Mucosa of descending colon (tissue), 3 donors: Measurements from ENCODE around the gene AIF1. TPM values are rescaled to one million over a fixed set of nuclear protein-coding genes. Genes with fewer than 3 reads are reported as not detected.

Experiments
- ATAC-seq: fragments of 200-7000 bp; cut with Tn5 transposase; one replicate; pipeline ENCODE4 v1.9.1; 2020; ENCODE audit warnings: mild to moderate bottlenecking, moderate library complexity
- DNase-seq, 3 donors: peaks; one replicate each; pipeline ENCODE4 v3.0.0-alpha.2; 2020
- H3K36me3 ChIP-seq: fragments of 200-600 bp; one replicate; pipeline ENCODE4 v1.8.0; 2021; ENCODE audit warnings: low read depth, mild to moderate bottlenecking
- H3K4me1 ChIP-seq: fragments of 200-600 bp; one replicate; pipeline ENCODE4 v1.8.0; 2021; ENCODE audit warnings: low read depth, mild to moderate bottlenecking
- H3K4me3 ChIP-seq: fragments of 200-600 bp; one replicate; pipeline ENCODE4 v1.8.0; 2021; ENCODE audit warnings: mild to moderate bottlenecking
- H3K9me3 ChIP-seq: fragments of 200-600 bp; one replicate; pipeline ENCODE4 v1.8.0; 2021; ENCODE audit warnings: mild to moderate bottlenecking
- CTCF ChIP-seq: fragments of 200-600 bp; IDR thresholded peaks from one replicate; pipeline ENCODE4 v1.8.0; 2022; ENCODE audit warnings: antibody characterized with exemption, mild to moderate bottlenecking
- intact Hi-C, 2 donors: fragments of 100-400 bp; cut with DNase I in 1 of 2; cut with micrococcal nuclease in 1 of 2; formaldehyde crosslinking; loops; one replicate each; pipeline versions ENCODE4 v1.11.0 to v1.11.1; 2022; cut with DNase I, micrococcal nuclease
- microRNA-seq: library from miRNA; unstranded; fragments of <30 nt; microRNA quantifications from one replicate; pipeline ENCODE4, GENCODE V29; 2019
- total RNA-seq, 3 donors: library from RNA; stranded (reverse); fragmentation: NEBNext Ultra II Directional in 2 of 3; extraction: Animal tissue kit (Norgen Biotek cat#: 25700) in 2 of 3; gene quantifications; one replicate each; pipeline versions ENCODE4 v1.2.1 to v1.2.4, GENCODE V29; 2021 to 2023
- donor health status: DM: no; HTN: no; CAD: no; lungs with moderate emphysema.
- donor health status: DM: no; HTN: no; CAD: no.
- donor health status: DM: no; HTN: yes; CAD: no.

Gene AIF1
- total RNA-seq, 3 donors from 2014 or later = 6.1 to 28.4 (median 17.3) TPM

- peaks cover 5% of the 10 kb centered on the region for H3K36me3 ChIP-seq
- DNase-seq (peak in 2 of 3 donors; percentile 28 to 49), ATAC-seq (no peak)
- intact Hi-C loops = no loop called here
- H3K4me1 ChIP-seq = peaks cover 34% of the 10 kb centered on the region
- H3K9me3 ChIP-seq = no peaks in the 10 kb centered on the region
- no peak for TF ChIP-seq CTCF
- peak overlapping the region; percentile 81 for H3K4me3 ChIP-seq
Measured at GRCh38 chr6:31663961-31664789, 49.1 kb downstream of the AIF1 start.

- Histone ChIP-seq H3K4me1 (peaks cover 27% of the 10 kb centered on the region), H3K9me3 (no peaks in the 10 kb centered on the region), H3K36me3 (peaks cover 10% of the 10 kb centered on the region), H3K4me3 (peak within 1 kb of the TSS; percentile 81)
- ATAC-seq (peak; percentile 73), DNase-seq (peak; percentile 90 to 96 (median 94))
- TF ChIP-seq CTCF = no peak
- intact Hi-C loops = no loop called here
Measured at GRCh38 chr6:31664790-31665500, 49.9 kb downstream of the AIF1 start, which contains the start of gene GPANK1. GPANK1 (minus strand) TSS chr6:31664997; CDS start chr6:31664478, 519 bp downstream.

GRCh38 chr6:31665501-31666336 is 50.7 kb downstream of the AIF1 start, which contains the start of gene CSNK2B:
CSNK2B (plus strand) TSS chr6:31666080; CDS start chr6:31666832, 752 bp downstream.
- DNase-seq (peak; percentile 98 to 99 (median 99)), ATAC-seq (peak; percentile 91)
- Histone ChIP-seq H3K4me3 (peak within 1 kb of the TSS; percentile 81), H3K4me1 (peaks cover 27% of the 10 kb centered on the region), H3K9me3 (no peaks in the 10 kb centered on the region), H3K36me3 (peaks cover 10% of the 10 kb centered on the region)
- no peak for TF ChIP-seq CTCF
- intact Hi-C loops = no loop called here

- Histone ChIP-seq H3K36me3 (peaks cover 10% of the 10 kb centered on the region), H3K9me3 (no peaks in the 10 kb centered on the region), H3K4me3 (peak overlapping the region; percentile 81), H3K4me1 (peaks cover 22% of the 10 kb centered on the region)
- ATAC-seq = no peak
- intact Hi-C loops = no loop called here
- DNase-seq = no peak
- TF ChIP-seq CTCF = no peak
Measured at GRCh38 chr6:31666337-31666965, 51.4 kb downstream of the AIF1 start.

Small RNA genes lying within 50 kb of the gene (microRNA-seq; reads per million reads assigned to microRNA genes)
- gene MIR6832 = not detected

Other genes with a start within 250 kb of the AIF1 start
- gene MICA, start 211.6 kb upstream of the AIF1 start, total RNA-seq = 10 to 100 TPM; 18.1 to 24.2 (median 20.7) TPM
- gene MICB, start 117.1 kb upstream of the AIF1 start, total RNA-seq = 1 to 10 TPM; 1.3 to 4.1 (median 2.9) TPM
- gene MCCD1, start 86.3 kb upstream of the AIF1 start, total RNA-seq = not detected
- gene DDX39B, start 73.2 kb upstream of the AIF1 start, total RNA-seq = 100 to 1,000 TPM; 239 to 309 (median 295) TPM
- 1 to 10 TPM in 2 of 3 donors, under 1 TPM in 1; 0.55 to 4.5 (median 1.2) TPM for gene ATP6V1G2, start 68.6 kb upstream of the AIF1 start, total RNA-seq
- 10 to 100 TPM; 15.8 to 27.8 (median 18.3) TPM for gene NFKBIL1, start 67.6 kb upstream of the AIF1 start, total RNA-seq
- gene LTA, start 42.9 kb upstream of the AIF1 start, total RNA-seq = under 1 TPM in 2 of 3 donors, not detected in 1; 0.20 to 0.22 TPM
- gene TNF, start 39.7 kb upstream of the AIF1 start, total RNA-seq = 1 to 10 TPM in 2 of 3 donors, under 1 TPM in 1; 0.41 to 1.7 (median 1.1) TPM
- gene LTB, start 32.8 kb upstream of the AIF1 start, total RNA-seq = 1 to 10 TPM; 2.1 to 3.4 (median 2.2) TPM
- 10 to 100 TPM in 1 of 3 donors, 1 to 10 TPM in 2; 3.9 to 11.3 (median 6.6) TPM for gene LST1, start 29.0 kb upstream of the AIF1 start, total RNA-seq
- gene NCR3, start 22.2 kb upstream of the AIF1 start, total RNA-seq = under 1 TPM in 1 of 3 donors, not detected in 2; 0.46 TPM
- gene PRRC2A, start 5.5 kb downstream of the AIF1 start, total RNA-seq = 100 to 1,000 TPM; 109 to 151 (median 120) TPM
- 100 to 1,000 TPM; 282 to 298 (median 293) TPM for gene BAG6, start 37.4 kb downstream of the AIF1 start, total RNA-seq
- 1 to 10 TPM; 2.2 to 2.7 (median 2.4) TPM for gene APOM, start 40.7 kb downstream of the AIF1 start, total RNA-seq
- gene C6orf47, start 45.5 kb downstream of the AIF1 start, total RNA-seq = 10 to 100 TPM; 28.5 to 33.0 (median 32.3) TPM
- gene GPANK1, start 49.8 kb downstream of the AIF1 start, total RNA-seq = 10 to 100 TPM; 13.4 to 17.7 (median 17.4) TPM
- 100 to 1,000 TPM; 125 to 147 (median 134) TPM for gene CSNK2B, start 50.8 kb downstream of the AIF1 start, total RNA-seq
- 10 to 100 TPM; 13.1 to 17.2 (median 15.5) TPM for gene LY6G5B, start 54.7 kb downstream of the AIF1 start, total RNA-seq
- 1 to 10 TPM; 1.7 to 4.2 (median 2.1) TPM for gene LY6G5C, start 65.8 kb downstream of the AIF1 start, total RNA-seq
- 10 to 100 TPM; 55.3 to 69.4 (median 68.4) TPM for gene ABHD16A, start 88.1 kb downstream of the AIF1 start, total RNA-seq
- not detected for gene LY6G6F, start 91.6 kb downstream of the AIF1 start, total RNA-seq
- 1 to 10 TPM in 1 of 3 donors, under 1 TPM in 1, not detected in 1; 0.90 to 6.1 TPM for gene LY6G6D, start 100.1 kb downstream of the AIF1 start, total RNA-seq
- gene LY6G6C, start 106.5 kb downstream of the AIF1 start, total RNA-seq = under 1 TPM in 1 of 3 donors, not detected in 2; 0.32 TPM
- 1 to 10 TPM in 1 of 3 donors, under 1 TPM in 2; 0.48 to 1.4 (median 0.57) TPM for gene MPIG6B, start 108.1 kb downstream of the AIF1 start, total RNA-seq
- gene DDAH2, start 114.1 kb downstream of the AIF1 start, total RNA-seq = 100 to 1,000 TPM in 1 of 3 donors, 10 to 100 TPM in 2; 56.1 to 152 (median 99.5) TPM
- 100 to 1,000 TPM; 269 to 555 (median 441) TPM for gene CLIC1, start 121.3 kb downstream of the AIF1 start, total RNA-seq
- 10 to 100 TPM; 14.1 to 29.9 (median 29.7) TPM for gene MSH5, start 124.8 kb downstream of the AIF1 start, total RNA-seq
- gene SAPCD1, start 147.4 kb downstream of the AIF1 start, total RNA-seq = 1 to 10 TPM; 2.5 to 9.6 (median 4.3) TPM
- 1 to 10 TPM; 5.9 to 8.2 (median 6.9) TPM for gene VWA7, start 162.1 kb downstream of the AIF1 start, total RNA-seq
- 10 to 100 TPM; 41.7 to 65.8 (median 45.0) TPM for gene VARS1, start 180.5 kb downstream of the AIF1 start, total RNA-seq
- gene LSM2, start 191.7 kb downstream of the AIF1 start, total RNA-seq = 10 to 100 TPM; 21.7 to 35.5 (median 33.8) TPM
- gene HSPA1L, start 200.0 kb downstream of the AIF1 start, total RNA-seq = 1 to 10 TPM; 1.2 to 3.4 (median 1.3) TPM
- 100 to 1,000 TPM in 2 of 3 donors, 10 to 100 TPM in 1; 73.6 to 274 (median 107) TPM for gene HSPA1A, start 200.3 kb downstream of the AIF1 start, total RNA-seq
- gene HSPA1B, start 212.5 kb downstream of the AIF1 start, total RNA-seq = 100 to 1,000 TPM; 172 to 254 (median 200) TPM
- 10 to 100 TPM; 44.0 to 65.7 (median 45.0) TPM for gene NEU1, start 247.6 kb downstream of the AIF1 start, total RNA-seq